SK-MEL-5 (cell line): ENCODE data around the gene WDHD1. TPM values are rescaled to one million over a fixed set of nuclear protein-coding genes. Genes with fewer than 3 reads are reported as not detected.
"Not testable (repeated sequence)": the region's sequence is repeated elsewhere in the genome, so short reads cannot be mapped to it uniquely, and the experiment has no call there.

ENCODE experiments used
- DNase-seq: peaks from one replicate; pipeline ENCODE4 v3.0.0-alpha.2; 2016; ENCODE audit warnings: low read depth, low spot score
- in situ Hi-C: cut with HindIII; loops from 2 replicates; pipeline ENCODE4 v1.10.0; 2016; ENCODE audit warnings: low sequenced_read_pairs, high pct_unique_total_duplicates, low pct_unique_long_range_greater_than_20kb
- total RNA-seq: library from RNA; depleted of rRNA; stranded (reverse); fragments of >200 nt; shearing (Covaris generic); gene quantifications from 2 replicates; pipeline ENCODE4 v1.2.3, GENCODE V29; 2014; rRNA removed

WDHD1 gene
- total RNA-seq, 1 experiment from 2014 or later = 16.7 TPM

GRCh38 chr14:54901380-54902142 lies 125.3 kb downstream of the WDHD1 start:
- DNase-seq = no peak
- in situ Hi-C loops = no loop called here

- DNase-seq = no peak
- in situ Hi-C loops = no loop called here
These were observed 127.3 kb downstream of the WDHD1 start for GRCh38 chr14:54899573-54899972.

GRCh38 chr14:54897809-54898555 lies 128.9 kb downstream of the WDHD1 start:
- in situ Hi-C loops, DNase-seq: not testable (repeated sequence)

- in situ Hi-C loops = no loop called here
- DNase-seq = no peak
These were observed 131.2 kb downstream of the WDHD1 start for GRCh38 chr14:54895683-54896082.

- in situ Hi-C loops = no loop called here
- DNase-seq = no peak
These were observed 131.9 kb downstream of the WDHD1 start for GRCh38 chr14:54894995-54895394.

- DNase-seq = peak; percentile 75
- in situ Hi-C loops = no loop called here
These were observed 133.6 kb downstream of the WDHD1 start for GRCh38 chr14:54893151-54893760.

- DNase-seq = no peak
- in situ Hi-C loops = no loop called here
These were observed 135.2 kb downstream of the WDHD1 start for GRCh38 chr14:54891471-54892245.

GRCh38 chr14:54890788-54891187 lies 136.1 kb downstream of the WDHD1 start:
- no peak for DNase-seq
- in situ Hi-C loops = no loop called here

- DNase-seq = no peak
- in situ Hi-C loops = no loop called here
These were observed 137.0 kb downstream of the WDHD1 start for GRCh38 chr14:54889919-54890318.

Other genes with a start within 250 kb of the WDHD1 start
- gene GCH1, start 124.3 kb downstream of the WDHD1 start, total RNA-seq = 2.7 and 3.9 TPM in 2 replicates
- gene SOCS4, start 137 bp upstream of the WDHD1 start, total RNA-seq = 15.7 and 16.4 TPM in 2 replicates
- 55.1 and 56.4 TPM in 2 replicates for gene MAPK1IP1L, start 24.5 kb upstream of the WDHD1 start, total RNA-seq
- gene LGALS3, start 102.2 kb upstream of the WDHD1 start, total RNA-seq = 2,048 and 2,147 TPM in 2 replicates
- gene DLGAP5, start 164.5 kb upstream of the WDHD1 start, total RNA-seq = 29.2 and 31.1 TPM in 2 replicates
- gene FBXO34, start 244.3 kb upstream of the WDHD1 start, total RNA-seq = 14.2 and 15.6 TPM in 2 replicates